Activated gamma-delta T cell treated with anti-CD3 and anti-CD28 coated beads, Interleukin-2, amount 50 U/mL, for 16 hours (primary cell): ENCODE measurements around the gene NOP14.
"Not testable (repeated sequence)": the region's sequence is repeated elsewhere in the genome, so short reads cannot be mapped to it uniquely, and the experiment has no call there.

ENCODE experiments used
- DNase-seq: peaks from one replicate; pipeline ENCODE4 v3.0.0-alpha.2; 2020; ENCODE audit warnings: low read depth

The NOP14 gene

DNA sequence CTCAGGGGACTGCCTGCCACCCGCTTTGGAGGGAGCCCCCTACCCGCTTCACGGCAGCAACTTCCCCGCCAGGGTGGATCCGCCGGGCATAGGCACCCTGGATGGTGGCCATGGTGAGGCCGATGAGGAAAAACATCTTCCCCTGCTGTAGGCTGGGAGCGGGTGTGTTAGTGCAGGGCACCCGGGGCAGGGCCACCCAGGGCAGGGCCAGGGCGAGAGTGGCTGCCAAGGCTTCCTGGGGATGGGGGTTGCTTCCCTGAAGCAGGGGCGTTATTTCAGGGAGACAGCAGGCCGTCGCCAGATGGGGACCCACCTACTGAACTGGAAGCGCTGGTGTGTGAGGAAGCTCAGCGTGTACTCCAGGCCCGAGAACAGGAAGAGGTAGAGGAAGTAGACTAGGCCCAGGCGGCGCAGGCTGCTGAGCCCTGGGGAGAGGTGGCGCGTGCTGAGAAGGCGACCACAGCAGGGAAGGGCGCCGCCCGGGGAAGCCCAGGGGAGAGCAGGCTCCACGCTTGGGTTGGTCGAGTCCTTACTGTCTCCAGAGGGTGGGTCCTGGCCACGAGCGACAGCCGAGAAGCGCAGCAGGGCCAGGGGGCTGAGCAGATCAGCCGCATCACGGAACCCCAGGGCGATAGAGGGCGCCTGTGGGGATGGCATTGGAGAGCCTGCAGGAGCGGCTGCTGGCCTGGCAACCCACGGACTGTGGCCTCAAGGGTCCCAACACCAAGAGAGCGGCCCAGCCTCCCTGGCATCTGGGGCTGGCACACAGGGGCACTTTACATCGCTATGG is 31.5 kb downstream of the NOP14 start:
- DNase-seq, result no peak

DNA sequence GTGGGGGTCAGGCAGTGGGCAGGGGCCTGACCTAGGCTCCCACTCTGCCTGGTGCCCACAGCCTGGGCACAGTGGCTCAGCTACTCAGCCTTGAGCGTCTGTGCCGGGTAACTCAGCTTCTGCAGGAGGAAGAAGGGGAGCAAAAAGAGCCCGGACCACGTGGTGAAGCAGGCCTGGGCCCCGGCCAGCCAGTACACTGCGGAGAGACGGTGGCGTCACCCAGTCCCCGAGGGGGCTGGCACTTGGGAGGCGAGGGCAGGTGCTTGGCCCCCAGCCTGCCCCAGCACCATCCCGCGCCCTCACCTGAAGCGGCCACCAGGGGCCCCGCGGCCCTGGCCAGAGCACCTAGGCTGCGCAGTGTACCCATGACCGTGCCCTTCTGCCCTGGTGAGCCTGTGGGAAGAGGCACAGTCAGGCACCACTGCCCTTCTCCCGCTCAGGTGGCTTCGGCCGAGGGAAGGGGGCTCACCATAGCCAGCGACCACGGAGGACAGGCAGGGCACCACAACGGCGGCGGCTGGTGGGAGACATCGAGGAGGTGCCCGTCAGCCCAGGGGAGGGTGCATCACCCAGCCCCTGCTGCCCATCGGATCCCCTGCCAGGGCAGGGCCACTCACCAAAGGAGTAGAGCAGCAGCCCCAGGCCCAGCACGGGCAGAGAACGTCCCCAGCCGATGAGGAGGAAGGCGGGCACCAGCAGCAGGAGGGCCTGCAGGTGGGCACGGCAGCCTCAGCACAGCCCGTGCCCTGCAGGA is 32.3 kb downstream of the NOP14 start:
- DNase-seq, result no peak

DNA sequence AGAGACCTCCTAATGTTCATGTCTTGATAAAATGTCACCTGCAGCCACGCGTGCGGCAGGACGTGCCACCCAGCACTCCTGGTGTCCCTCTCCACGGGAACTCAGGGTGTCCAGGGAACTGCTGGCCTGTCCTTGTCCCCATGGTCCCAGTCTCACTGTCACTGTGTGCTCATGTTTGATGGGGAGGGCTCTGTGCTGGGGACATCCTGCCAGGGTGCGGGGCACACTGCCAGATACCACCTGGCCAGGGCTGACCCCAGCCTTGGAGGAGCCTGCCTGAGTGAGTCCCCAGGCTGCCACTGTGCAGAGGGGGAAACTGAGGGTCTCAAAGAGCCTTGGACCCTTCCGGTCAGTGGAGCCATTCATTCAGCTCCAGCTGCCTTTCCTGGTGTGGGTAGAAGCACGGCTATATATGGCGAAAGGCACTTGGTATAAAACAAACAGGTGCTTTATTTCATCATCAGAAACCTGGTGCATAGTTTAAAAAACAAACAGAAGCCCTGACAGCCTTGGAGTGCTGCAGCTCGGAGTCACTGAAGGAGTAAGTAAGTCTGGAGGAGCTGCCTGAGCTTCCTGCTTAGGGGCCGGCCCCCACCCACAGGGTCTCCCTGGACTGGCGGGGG is 33.0 kb downstream of the NOP14 start:
- no peak for DNase-seq

DNA sequence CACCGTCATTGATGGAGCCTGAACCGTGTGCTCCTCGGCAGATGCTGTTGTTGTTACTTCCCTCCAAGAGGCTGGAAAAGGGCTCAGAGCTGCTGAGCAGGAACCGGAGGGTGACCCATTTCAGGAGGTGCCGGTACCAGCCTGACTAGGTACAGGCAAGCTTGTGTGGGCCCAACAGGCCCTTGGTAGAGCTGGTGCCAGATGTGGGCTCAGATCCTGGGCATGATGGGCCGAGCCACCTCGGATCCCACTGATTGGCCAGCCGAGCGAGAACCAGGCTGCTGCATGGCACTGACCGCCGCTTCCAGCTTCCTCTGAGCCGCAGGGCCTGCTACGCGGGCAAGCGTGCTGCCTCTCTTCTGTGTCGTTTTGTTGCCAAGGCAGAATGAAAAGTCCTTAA is 33.7 kb downstream of the NOP14 start:
- no peak for DNase-seq

DNA sequence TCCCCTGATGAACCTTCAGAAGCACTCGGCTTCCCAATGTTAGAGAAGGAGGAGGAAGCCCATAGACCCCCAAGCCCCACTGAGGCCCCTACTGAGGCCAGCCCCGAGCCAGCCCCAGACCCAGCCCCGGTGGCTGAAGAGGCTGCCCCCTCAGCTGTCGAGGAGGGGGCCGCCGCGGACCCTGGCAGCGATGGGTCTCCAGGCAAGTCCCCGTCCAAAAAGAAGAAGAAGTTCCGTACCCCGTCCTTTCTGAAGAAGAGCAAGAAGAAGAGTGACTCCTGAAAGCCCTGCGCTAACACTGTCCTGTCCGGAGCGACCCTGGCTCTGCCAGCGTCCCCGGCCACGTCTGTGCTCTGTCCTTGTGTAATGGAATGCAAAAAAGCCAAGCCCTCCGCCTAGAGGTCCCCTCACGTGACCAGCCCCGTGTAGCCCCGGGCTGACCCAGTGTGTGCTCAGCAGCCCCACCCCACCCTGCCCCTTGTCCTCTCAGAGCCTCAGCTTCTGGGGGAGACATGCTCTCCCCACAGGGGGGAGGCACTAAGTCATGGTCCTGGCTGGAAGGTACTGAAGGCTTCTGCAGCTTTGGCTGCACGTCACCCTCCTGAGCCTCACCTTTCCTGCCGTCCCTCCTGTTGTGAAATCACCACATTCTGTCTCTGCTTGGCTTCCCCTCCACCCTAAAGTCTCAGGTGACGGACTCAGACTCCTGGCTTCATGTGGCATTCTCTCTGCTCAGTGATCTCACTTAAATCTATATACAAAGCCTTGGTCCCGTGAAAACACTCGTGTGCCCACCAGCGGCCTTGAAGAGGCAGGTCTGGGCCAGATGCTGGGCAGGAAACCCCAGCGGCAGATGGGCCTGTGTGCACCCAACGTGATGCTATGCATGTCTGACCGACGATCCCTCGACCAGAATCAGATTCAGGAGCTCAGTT is 34.7 kb downstream of the NOP14 start:
- no peak for DNase-seq

DNA sequence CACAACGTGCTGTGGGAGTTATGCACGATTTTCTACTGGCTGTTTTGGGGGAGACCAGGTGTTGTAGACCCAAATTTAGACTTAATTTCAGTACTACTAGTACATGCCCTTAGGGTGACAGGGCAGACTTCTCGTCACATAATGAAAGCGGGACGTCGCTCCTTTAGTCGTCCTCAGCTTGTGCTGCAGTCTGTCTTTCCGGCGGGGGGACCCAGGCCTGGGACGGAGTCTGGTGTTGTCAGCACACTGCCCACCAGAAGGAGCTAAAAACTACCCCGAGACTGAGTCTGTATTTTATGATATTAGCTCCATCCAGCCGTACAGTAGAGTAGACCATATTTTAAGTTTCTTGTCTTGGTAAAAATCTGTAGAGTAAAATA is 35.5 kb downstream of the NOP14 start:
- DNase-seq, result no peak

DNA sequence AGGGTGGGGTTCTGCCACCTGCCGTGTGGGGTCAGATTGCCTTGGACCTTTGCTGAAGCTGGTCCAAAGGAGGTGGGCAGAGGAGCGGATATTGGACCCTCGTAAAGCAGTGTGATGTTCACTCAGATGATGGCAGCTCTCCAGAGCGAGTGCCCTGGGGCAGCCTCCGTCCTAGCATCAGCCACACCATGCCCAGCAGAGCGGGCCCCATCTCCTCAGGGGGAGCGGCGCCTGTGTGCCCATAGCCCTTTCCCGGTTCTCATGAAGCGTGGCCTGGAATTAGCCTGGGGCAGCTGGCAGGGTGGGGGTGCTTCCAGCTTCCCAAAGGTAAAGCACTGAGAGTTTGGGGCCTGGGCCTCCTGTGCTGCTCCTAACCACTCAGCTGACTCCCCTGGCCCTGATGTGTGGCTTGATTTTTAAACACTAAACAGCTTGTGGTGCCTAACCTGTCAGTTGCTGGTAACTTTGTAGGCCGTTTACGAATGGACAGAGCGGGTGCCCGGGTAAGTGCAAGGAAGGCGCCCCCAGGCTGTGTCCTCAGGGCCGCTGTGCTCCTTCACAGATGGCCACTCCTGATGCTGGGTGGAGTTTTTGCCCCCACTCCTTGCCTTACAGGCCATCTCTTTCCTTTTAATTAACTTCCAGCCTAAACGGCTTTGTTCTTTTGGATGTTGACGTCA is 36.0 kb downstream of the NOP14 start:
- DNase-seq, result no peak

DNA sequence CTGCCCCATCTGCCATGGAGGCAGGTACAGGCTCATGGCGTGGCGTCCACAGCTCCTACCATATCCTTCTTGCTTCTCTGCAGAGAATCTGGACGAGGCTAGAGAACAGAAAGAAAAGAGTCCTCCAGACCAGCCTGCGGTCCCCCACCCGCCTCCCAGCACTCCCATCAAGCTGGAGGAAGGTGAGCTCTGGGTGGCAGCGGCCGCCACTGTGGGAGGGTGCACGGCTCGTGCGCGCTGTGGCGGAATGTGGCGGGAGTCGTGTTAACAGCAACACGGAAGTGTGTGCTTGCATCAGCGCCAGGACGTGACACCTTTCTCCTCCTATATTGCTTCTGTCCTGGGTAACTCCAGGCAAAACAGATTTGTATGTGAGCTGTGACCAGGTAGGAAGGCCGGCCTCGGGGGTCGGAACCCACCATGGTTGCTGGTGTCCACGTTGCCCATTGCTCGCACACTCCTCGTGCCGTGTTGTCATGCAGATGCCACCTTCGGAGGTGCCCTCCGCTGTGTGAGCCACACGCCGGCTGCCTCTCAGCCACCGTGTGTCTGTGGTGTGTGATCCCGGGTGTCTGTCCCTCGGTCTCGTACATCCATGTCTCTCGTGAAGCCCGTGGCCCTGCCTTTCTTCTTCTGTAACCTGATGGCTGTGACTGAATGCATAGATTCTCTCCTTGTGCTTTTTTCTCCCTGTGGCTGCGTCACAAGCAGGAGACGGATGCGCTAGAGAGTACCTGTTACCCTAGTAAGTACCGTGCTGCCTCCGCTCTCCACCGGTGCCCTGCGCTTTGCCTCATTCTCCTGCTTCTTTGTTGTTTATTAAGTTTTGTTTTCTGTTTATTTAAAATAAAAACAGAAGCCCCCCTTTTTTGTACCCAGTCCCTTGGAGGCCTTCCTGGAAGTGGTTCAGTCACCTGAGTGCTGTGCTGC is 37.0 kb downstream of the NOP14 start:
- no peak for DNase-seq

DNA sequence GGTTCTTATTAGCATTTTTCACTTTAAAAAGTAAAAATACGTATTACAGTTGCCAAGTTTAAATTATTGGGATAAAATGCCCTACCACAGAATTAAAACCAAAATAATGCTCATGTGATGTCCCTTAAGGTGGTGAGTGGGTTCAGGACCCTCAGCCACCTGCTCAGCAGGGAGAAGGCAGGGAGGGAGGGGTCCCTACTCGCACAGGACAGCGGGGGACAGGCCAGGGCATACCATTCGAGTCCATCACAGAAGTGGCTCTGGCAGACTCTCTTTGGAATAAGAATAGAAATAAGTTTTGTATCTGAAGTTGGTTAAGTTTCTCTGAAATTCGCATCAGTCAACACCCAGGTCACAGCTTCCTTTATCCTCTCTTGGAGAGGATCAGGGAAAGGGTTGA is 37.7 kb downstream of the NOP14 start:
- DNase-seq, result no peak

DNA sequence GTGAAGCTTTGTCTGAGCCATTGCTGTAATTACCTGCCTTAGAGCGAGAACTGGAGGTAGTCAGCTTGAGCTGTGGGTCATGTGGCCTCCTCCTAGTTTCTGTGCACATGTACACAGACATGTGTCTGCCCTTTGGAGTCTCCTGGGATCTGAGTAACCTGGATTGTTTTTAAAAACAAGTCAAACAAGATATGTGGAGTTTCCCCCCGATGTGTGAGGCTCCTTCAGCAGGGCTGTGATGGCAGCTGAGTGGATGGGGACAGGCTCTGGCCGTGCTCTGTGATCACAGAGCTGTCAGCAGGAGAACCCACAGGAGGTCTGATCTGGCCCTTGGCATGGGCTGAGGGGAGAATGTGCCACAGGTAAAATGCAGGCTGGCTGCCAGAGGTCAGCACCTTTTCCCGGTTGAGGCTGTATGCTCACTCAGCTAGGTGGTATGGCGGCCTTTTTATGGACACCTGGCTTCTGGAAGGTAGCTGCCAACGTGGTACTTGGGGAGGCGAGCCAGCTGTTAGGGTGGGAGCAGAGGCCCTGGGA is 38.4 kb downstream of the NOP14 start:
- DNase-seq, result no peak

DNA sequence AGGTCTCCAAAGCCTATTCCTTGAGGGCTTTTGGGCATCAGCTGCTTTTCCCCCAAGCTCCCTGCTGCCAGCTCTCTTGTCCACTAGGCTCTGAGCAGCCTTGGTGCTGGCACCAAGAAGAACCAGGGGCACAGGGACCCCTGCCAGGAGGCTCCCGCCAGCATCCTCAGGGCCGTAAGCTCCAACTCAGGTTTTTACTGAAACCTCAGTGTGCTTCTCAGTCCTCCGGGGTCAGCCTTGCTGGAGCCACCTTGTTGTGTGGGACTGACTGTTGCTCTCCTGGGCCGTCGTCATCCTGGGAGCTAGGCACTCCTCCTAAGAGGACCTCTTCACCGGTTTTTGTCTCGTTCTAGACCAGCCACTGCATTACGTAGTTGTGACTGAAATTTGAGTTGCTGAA is 38.9 kb downstream of the NOP14 start:
- DNase-seq, result no peak

DNA sequence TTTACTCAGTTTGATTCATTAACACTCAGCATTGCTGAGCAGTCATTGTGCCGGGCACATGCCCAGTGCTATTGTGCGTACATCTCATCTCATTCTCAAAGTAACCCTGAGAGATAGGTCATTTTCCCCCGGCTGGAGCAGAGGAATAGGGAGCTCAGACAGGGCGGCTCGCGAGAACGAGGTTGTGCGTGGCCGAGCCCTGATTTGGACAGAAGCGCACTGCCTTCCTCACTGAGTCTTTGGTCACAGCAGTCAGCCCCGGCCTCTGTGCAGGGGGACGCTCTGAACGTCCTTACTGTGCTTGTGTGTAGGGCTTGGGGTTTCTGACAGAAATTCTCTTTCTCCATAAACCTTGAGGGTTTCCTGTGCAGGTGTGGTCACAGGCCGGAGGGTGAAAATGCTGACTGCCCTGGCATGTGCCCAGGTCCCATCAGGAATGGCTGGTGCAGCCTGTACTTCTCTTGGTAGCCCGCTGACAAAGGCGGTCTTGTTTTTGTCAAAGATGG is 39.5 kb downstream of the NOP14 start:
- DNase-seq, result no peak

DNA sequence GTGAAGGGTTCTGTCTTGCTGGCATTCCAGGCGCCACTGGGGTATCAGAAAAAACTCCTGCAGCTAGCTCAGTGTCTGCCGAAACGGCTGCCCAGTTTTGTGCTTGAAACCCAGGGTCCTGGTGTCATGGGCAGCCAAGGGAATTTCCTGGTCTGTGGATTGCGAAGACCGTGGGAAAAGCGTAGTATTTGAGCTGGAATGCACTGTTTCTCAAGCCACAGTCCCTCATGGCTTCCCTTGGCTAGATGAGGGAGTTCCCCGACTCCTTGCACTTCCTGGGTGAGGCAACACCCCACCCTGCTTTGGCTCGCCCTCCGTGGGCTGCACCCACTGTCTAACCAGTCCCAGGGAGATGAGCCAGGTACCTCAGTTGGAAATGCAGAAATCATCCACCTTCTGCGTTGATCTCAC is 40.1 kb downstream of the NOP14 start:
- no peak for DNase-seq

DNA sequence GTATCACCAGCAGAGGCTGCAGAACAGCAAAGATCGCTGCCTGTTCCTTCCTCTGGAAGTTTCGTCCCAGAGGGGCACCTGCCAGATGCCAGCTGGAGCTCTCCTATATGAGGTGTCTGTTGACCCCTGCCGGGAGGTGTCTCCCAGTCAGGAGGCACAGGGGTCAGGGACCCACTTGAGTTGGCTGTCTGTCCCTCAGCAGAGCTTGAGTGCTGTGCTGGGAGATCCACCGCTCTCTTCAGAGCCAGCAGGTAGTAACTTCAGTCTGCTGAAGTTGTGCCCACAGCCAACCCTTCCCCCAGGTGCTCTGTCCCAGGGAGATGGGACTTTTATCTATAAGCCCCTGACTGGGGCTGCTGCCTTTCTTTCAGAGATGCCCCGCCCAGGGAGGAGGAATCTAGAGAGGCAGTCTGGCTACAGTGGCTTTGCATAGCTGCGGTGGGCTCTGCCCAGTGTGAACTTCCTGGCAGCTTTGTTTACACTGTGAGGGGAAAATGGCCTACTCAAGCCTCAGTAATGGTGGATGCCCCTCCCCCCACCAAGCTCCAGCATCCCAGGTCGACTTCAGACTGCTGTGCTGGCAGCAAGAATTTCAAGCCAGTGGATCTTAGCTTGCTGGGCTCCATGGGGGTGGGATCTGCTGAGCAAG is 40.6 kb downstream of the NOP14 start:
- DNase-seq, result not testable (repeated sequence)

DNA sequence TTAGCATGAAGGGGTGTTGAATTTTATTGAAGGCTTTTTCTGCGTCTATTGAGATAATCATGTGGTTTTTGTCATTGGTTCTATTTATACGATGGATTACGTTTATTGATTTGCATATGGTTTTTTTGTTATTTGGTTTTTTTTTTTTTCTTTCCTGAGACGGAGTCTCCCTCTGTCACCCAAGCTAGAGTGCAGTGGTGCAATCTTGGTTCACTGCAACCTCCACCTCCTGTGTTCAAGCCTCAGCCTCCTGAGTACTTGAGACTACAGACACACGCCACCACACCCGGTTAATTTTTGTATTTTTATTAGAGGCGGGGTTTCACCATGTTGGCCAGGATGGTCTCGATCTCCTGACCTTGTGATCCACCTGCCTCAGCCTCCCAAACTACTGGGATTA is 44.5 kb downstream of the NOP14 start:
- DNase-seq, result not testable (repeated sequence)

DNA sequence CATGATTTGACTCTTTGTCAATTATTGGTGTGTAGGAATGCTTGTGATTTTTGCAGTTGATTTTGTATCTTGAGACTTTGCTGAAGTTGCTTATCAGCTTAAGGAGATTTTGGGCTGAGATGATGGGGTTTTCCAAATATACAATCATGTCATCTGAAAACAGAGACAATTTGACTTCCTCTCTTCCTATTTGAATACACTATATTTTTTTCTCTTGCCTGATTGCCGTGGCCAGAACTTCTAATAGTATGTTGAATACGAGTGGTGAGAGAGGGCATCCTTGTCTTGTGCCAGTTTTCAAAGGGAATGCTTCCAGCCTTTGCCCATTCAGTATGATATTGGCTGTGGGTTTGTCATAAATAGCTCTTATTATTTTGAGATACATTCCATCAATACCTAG is 44.9 kb downstream of the NOP14 start:
- not testable (repeated sequence) for DNase-seq

DNA sequence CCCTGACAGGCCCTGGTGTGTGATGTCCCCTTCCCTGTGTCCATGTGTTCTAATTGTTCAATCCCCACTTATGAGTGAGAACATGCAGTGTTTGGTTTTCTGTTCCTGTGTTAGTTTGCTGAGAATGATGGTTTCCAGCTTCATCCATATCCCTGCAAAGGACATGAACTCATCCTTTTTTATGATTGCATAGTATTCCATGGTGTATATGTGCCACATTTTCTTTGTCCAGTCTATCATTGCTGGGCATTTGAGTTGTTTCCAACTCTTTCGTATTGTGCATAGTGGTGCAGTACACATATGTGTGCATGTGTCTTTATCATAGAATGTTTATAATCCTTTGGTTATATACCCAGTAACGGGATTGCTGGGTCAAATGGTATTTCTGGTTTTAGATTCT is 46.5 kb downstream of the NOP14 start:
- DNase-seq, result not testable (repeated sequence)

DNA sequence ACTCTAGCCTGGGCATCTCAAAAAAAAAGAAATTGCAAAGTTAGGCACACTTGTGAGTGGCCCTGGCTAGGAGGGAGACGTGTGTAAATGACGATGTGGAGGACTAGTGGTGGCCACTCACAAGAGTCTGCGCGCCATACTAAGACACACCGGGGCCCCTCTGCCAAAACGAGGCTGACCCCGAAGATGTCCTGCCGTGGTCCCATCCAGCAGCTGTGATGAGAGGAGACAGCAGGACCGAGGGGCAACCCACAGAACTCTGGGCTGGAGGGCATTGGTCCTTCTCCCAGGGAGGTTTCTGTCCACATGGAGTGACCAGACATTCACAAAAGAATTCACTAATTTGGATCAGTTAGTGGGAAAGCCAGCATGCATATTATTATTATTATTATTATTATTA is 47.4 kb downstream of the NOP14 start:
- no peak for DNase-seq
